HG03442 (cell line): ENCODE measurements around the gene ARHGAP23.
"Not testable (repeated sequence)": the region's sequence is repeated elsewhere in the genome, so short reads cannot be mapped to it uniquely, and the experiment has no call there.

Experiments
- ATAC-seq: cut with Tn5 transposase; IDR thresholded peaks from one replicate; pipeline ENCODE4 v1.9.1; 2021; ENCODE audit warnings: mild to moderate bottlenecking, moderate library complexity; ENCODE audit not compliant: unreplicated experiment

ARHGAP23 gene

GRCh38 chr17:38460716-38461630 is 32.7 kb downstream of the ARHGAP23 start:
- ATAC-seq, result no peak

GRCh38 chr17:38461683-38462082 is 33.4 kb downstream of the ARHGAP23 start:
- ATAC-seq, result no peak

GRCh38 chr17:38463451-38463858 is 35.2 kb downstream of the ARHGAP23 start:
- no peak for ATAC-seq

- ATAC-seq, result no peak
Measured at GRCh38 chr17:38464251-38464722, 36.0 kb downstream of the ARHGAP23 start.

- ATAC-seq, result no peak
Measured at GRCh38 chr17:38464723-38465390, 36.6 kb downstream of the ARHGAP23 start.

GRCh38 chr17:38465391-38466345 is 37.4 kb downstream of the ARHGAP23 start:
- no peak for ATAC-seq

- ATAC-seq, result no peak
Measured at GRCh38 chr17:38466346-38467315, 38.4 kb downstream of the ARHGAP23 start.

GRCh38 chr17:38467491-38467890 is 39.2 kb downstream of the ARHGAP23 start:
- no peak for ATAC-seq

- ATAC-seq, result no peak
Measured at GRCh38 chr17:38469875-38470274, 41.6 kb downstream of the ARHGAP23 start.

GRCh38 chr17:38471253-38471652 is 43.0 kb downstream of the ARHGAP23 start:
- ATAC-seq, result not testable (repeated sequence)

- ATAC-seq, result not testable (repeated sequence)
Measured at GRCh38 chr17:38474666-38475065, 46.4 kb downstream of the ARHGAP23 start.

- no peak for ATAC-seq
Measured at GRCh38 chr17:38476549-38476948, 48.3 kb downstream of the ARHGAP23 start.

GRCh38 chr17:38477417-38477816 is 49.2 kb downstream of the ARHGAP23 start:
- not testable (repeated sequence) for ATAC-seq

GRCh38 chr17:38477951-38478350 is 49.7 kb downstream of the ARHGAP23 start:
- not testable (repeated sequence) for ATAC-seq

GRCh38 chr17:38478667-38479066 is 50.4 kb downstream of the ARHGAP23 start:
- not testable (repeated sequence) for ATAC-seq

GRCh38 chr17:38482039-38482699 is 53.9 kb downstream of the ARHGAP23 start:
- not testable (repeated sequence) for ATAC-seq

- ATAC-seq, result not testable (repeated sequence)
Measured at GRCh38 chr17:38482700-38483043, 54.4 kb downstream of the ARHGAP23 start.

GRCh38 chr17:38484242-38485145 is 56.2 kb downstream of the ARHGAP23 start:
- ATAC-seq, result not testable (repeated sequence)
